Mesothelial cell of epicardium (in vitro differentiated cells): Measurements from ENCODE around the gene GPR39. TPM values are rescaled to one million over a fixed set of nuclear protein-coding genes. Genes with fewer than 3 reads are reported as not detected.
A peak's percentile ranks its signal among the peaks of the same experiment; 100 is the strongest.

ENCODE experiments used
- DNase-seq, 2 experiments: peaks; one replicate each; pipeline ENCODE4 v3.0.0; 2021; ENCODE audit warnings: low spot score in 2 of 2; ENCODE audit not compliant: unreplicated experiment in 2 of 2
- H3K27ac Mint-ChIP-seq: 2 replicates; pipeline ENCODE4 v1.8.0; 2021; ENCODE audit warnings: mixed read lengths
- H3K27me3 Mint-ChIP-seq: 2 replicates; pipeline ENCODE4 v1.8.0; 2021; ENCODE audit warnings: low read depth, mixed read lengths
- H3K36me3 Mint-ChIP-seq: 2 replicates; pipeline ENCODE4 v1.8.0; 2021; ENCODE audit warnings: mixed read lengths
- H3K4me1 Mint-ChIP-seq: 2 replicates; pipeline ENCODE4 v1.8.0; 2021; ENCODE audit warnings: mixed read lengths
- H3K4me3 Mint-ChIP-seq: 2 replicates; pipeline ENCODE4 v1.8.0; 2021; ENCODE audit warnings: mild to moderate bottlenecking, moderate library complexity, mixed read lengths
- H3K9me3 Mint-ChIP-seq: 2 replicates; pipeline ENCODE4 v1.8.0; 2021; ENCODE audit warnings: mixed read lengths
- CTCF ChIP-seq: fragments of 200-600 bp; sonication (generic); IDR thresholded peaks from one replicate; pipeline ENCODE4 v1.5.0; 2021; ENCODE audit warnings: antibody characterized with exemption; ENCODE audit not compliant: unreplicated experiment
- total RNA-seq: library from RNA; stranded (reverse); gene quantifications from 3 replicates; pipeline ENCODE4 v1.2.1, GENCODE V29; 2021

GPR39 gene
- total RNA-seq, 1 donor from 2014 or later: 0.31 TPM

GRCh38 chr2:132414081-132414480 lies 2.5 kb upstream of the GPR39 start:
- Mint-ChIP-seq H3K27me3 (peaks cover 43% of the 10 kb centered on the region), H3K27ac (no peak overlapping the region), H3K4me1 (peaks cover 6% of the 10 kb centered on the region), H3K4me3 (no peak overlapping the region), H3K36me3 (no peaks in the 10 kb centered on the region), H3K9me3 (no peaks in the 10 kb centered on the region)
- no peak for TF ChIP-seq CTCF
- DNase-seq: no peak

- Mint-ChIP-seq H3K27ac (no peak overlapping the region), H3K27me3 (peaks cover 54% of the 10 kb centered on the region)
These were observed 1.2 kb upstream of the GPR39 start for GRCh38 chr2:132415256-132415914.

GRCh38 chr2:132415915-132416722 lies 486 bp upstream of the GPR39 start:
- no peak overlapping the region for H3K27ac Mint-ChIP-seq
- H3K4me3 Mint-ChIP-seq: peak overlapping the region; percentile 79
- H3K27me3 Mint-ChIP-seq: peaks cover 54% of the 10 kb centered on the region
- H3K9me3 Mint-ChIP-seq: no peaks in the 10 kb centered on the region
- peak; percentile 34 to 71 for DNase-seq
- H3K36me3 Mint-ChIP-seq: no peaks in the 10 kb centered on the region
- TF ChIP-seq CTCF: no peak
- peaks cover 6% of the 10 kb centered on the region for H3K4me1 Mint-ChIP-seq

More at GRCh38 chr2:132415256-132415914, 1.2 kb upstream of the GPR39 start:
- Mint-ChIP-seq H3K4me1 (peaks cover 6% of the 10 kb centered on the region), H3K4me3 (peak overlapping the region; percentile 79), H3K36me3 (no peaks in the 10 kb centered on the region), H3K9me3 (no peaks in the 10 kb centered on the region)
- no peak for DNase-seq
- TF ChIP-seq CTCF: no peak

GRCh38 chr2:132417430-132418035 lies 928 bp downstream of the GPR39 start:
- no peak overlapping the region for H3K27ac Mint-ChIP-seq
- H3K4me1 Mint-ChIP-seq: peaks cover 6% of the 10 kb centered on the region
- peak overlapping the region; percentile 46 for H3K4me3 Mint-ChIP-seq
- no peaks in the 10 kb centered on the region for H3K36me3 Mint-ChIP-seq
- TF ChIP-seq CTCF: no peak
- peaks cover 52% of the 10 kb centered on the region for H3K27me3 Mint-ChIP-seq
- no peak for DNase-seq
- no peaks in the 10 kb centered on the region for H3K9me3 Mint-ChIP-seq

GRCh38 chr2:132419235-132419634 lies 2.6 kb downstream of the GPR39 start:
- peaks cover 6% of the 10 kb centered on the region for H3K4me1 Mint-ChIP-seq
- H3K4me3 Mint-ChIP-seq: no peak overlapping the region
- peaks cover 47% of the 10 kb centered on the region for H3K27me3 Mint-ChIP-seq
- TF ChIP-seq CTCF: no peak
- no peaks in the 10 kb centered on the region for H3K36me3 Mint-ChIP-seq
- no peak for DNase-seq
- H3K9me3 Mint-ChIP-seq: no peaks in the 10 kb centered on the region
- no peak overlapping the region for H3K27ac Mint-ChIP-seq
